Transverse colon (tissue), 4 donors: Measurements from ENCODE around the gene C4B. TPM values are rescaled to one million over a fixed set of nuclear protein-coding genes. Genes with fewer than 3 reads are reported as not detected.
"Not testable (repeated sequence)": the region's sequence is repeated elsewhere in the genome, so short reads cannot be mapped to it uniquely, and the experiment has no call there.

ENCODE experiments used
- DNase-seq: peaks from one replicate; pipeline ENCODE4 v3.0.0-alpha.2; 2019
- H3K27ac ChIP-seq, 4 donors: fragments of 200-600 bp; sonication (generic); 2 replicates each; pipeline ENCODE4 v1.5.1; 2016 to 2018; ENCODE audit warnings: inconsistent platforms in 4 of 4
- H3K27me3 ChIP-seq: fragments of 200-600 bp; sonication (generic); 2 replicates; pipeline ENCODE4 v1.5.1; 2017; ENCODE audit warnings: inconsistent platforms
- H3K36me3 ChIP-seq, 4 donors: fragments of 200-600 bp; sonication (generic); 2 replicates each; pipeline ENCODE4 v1.5.1; 2017 to 2019; ENCODE audit warnings: inconsistent platforms in 4 of 4
- H3K4me1 ChIP-seq, 4 donors: fragments of 200-600 bp; sonication (generic); 2 replicates each; pipeline ENCODE4 v1.5.1; 2017 to 2020; ENCODE audit warnings: inconsistent platforms in 4 of 4
- H3K4me3 ChIP-seq, 4 donors: fragments of 200-600 bp; sonication (generic); 1 replicate in 1 of 4; 2 replicates in 3 of 4; pipeline versions ENCODE4 v1.5.1 to v1.6.1; 2017 to 2019; ENCODE audit warnings: inconsistent platforms in 4 of 4
- H3K9me3 ChIP-seq, 2 donors: fragments of 200-600 bp; sonication (generic); 2 replicates each; pipeline ENCODE4 v1.5.1; 2017 to 2019; ENCODE audit warnings: inconsistent platforms in 2 of 2
- CTCF ChIP-seq, 5 experiments: fragments of 200-600 bp in 3 of 5; fragments of 450-650 bp in 2 of 5; sonication (generic) in 3 of 5; IDR thresholded peaks; 1 replicate in 2 of 5; 2 replicates in 3 of 5; pipeline ENCODE4 v1.5.1; 2016 to 2017; ENCODE audit warnings: antibody characterized with exemption in 5 of 5, inconsistent platforms in 3 of 5, mild to moderate bottlenecking in 2 of 5, moderate library complexity in 1 of 5
- EP300 ChIP-seq: sonication (generic); formaldehyde crosslinking; IDR thresholded peaks from one replicate; pipeline ENCODE4 v1.6.1; 2017; ENCODE audit warnings: antibody characterized with exemption, low read depth
- POLR2A ChIP-seq: fragments of 450-650 bp; IDR thresholded peaks from one replicate; pipeline ENCODE4 v1.6.1; 2016; ENCODE audit warnings: antibody characterized with exemption, mild to moderate bottlenecking, moderate library complexity
- POLR2AphosphoS5 ChIP-seq, 3 donors: sonication (generic); formaldehyde crosslinking; IDR thresholded peaks; one replicate each; pipeline ENCODE4 v1.6.1; 2016; ENCODE audit warnings: antibody characterized with exemption in 3 of 3
- WGBS, 2 donors: methylation state at CpG; one replicate each; pipeline ENCODE4 v1.1.5; 2018; ENCODE audit warnings: low coverage in 1 of 2; 5-methylcytosine and 5-hydroxymethylcytosine counted together
- in situ Hi-C, 4 donors: fragments of 200-750 bp; cut with MboI; loops; one replicate each; pipeline versions ENCODE4 v1.15.0 to v1.15.1; 2017; ENCODE audit warnings: low sequenced_read_pairs in 3 of 4, low pct_ligation_motif_present in 1 of 4, low pct_unique_long_range_greater_than_20kb in 1 of 4
- intact Hi-C: fragments of 100-400 bp; cut with DNase I; formaldehyde crosslinking; loops from one replicate; pipeline ENCODE4 v1.15.1; 2023; ENCODE audit warnings: low total_unique reads
- total RNA-seq, 4 donors: library from RNA; depleted of rRNA; stranded (reverse); fragments of >200 nt; gene quantifications; one replicate each; pipeline ENCODE4 v1.1.0, GENCODE V29; 2016

Gene C4B
- total RNA-seq, 4 donors from 2014 or later, result 20.3 to 137 (median 64.0) TPM

GRCh38 chr6:31977816-31978431, 36.7 kb upstream of the C4B start:
- in situ Hi-C loops (no loop called here), intact Hi-C loops (no loop called here)
- Histone ChIP-seq H3K4me1 (peaks cover 6 to 9% (median 7%) of the 10 kb centered on the region in 4 donors), H3K27ac (no peak overlapping the region), H3K27me3 (no peaks in the 10 kb centered on the region), H3K4me3 (no peak overlapping the region), H3K36me3 (peaks cover 0 to 5% (median 2%) of the 10 kb centered on the region in 4 donors), H3K9me3 (no peaks in the 10 kb centered on the region)
- TF ChIP-seq POLR2AphosphoS5 (IDR thresholded peaks at IDR 0.05), result no peak
- no peak for TF ChIP-seq CTCF (IDR thresholded peaks at IDR 0.05)
- no peak for TF ChIP-seq EP300
- TF ChIP-seq POLR2A, result no peak
- no peak for DNase-seq
- 95 to 96% methylated on average over 5 to 12 of the region's 12 CpGs for WGBS, 2 donors

- intact Hi-C loops (no loop called here), in situ Hi-C loops (no loop called here)
- no peak for DNase-seq
- no peaks in the 10 kb centered on the region for H3K4me1 ChIP-seq
- no peaks in the 10 kb centered on the region for H3K27me3 ChIP-seq
- no peaks in the 10 kb centered on the region for H3K9me3 ChIP-seq
- peaks cover 0 to 5% (median 2%) of the 10 kb centered on the region in 4 donors for H3K36me3 ChIP-seq
- WGBS, 2 donors, result 91 to 100% methylated on average over 1 to 5 of the region's 5 CpGs
- H3K27ac ChIP-seq, result no peak overlapping the region
- no peak overlapping the region for H3K4me3 ChIP-seq
- TF ChIP-seq POLR2A, result no peak
- no peak for TF ChIP-seq CTCF (IDR thresholded peaks at IDR 0.05)
- TF ChIP-seq EP300, result no peak
- no peak for TF ChIP-seq POLR2AphosphoS5 (IDR thresholded peaks at IDR 0.05)
These were observed 35.8 kb upstream of the C4B start for GRCh38 chr6:31978831-31979230.

- in situ Hi-C loops, result no loop called here
- 95% methylated on average over 3 of the region's 3 CpGs; no CpG with 5 or more reads in 1 of the 2 donors for WGBS, 2 donors
- Histone ChIP-seq H3K27me3 (no peaks in the 10 kb centered on the region), H3K36me3 (peaks cover 0 to 5% (median 2%) of the 10 kb centered on the region in 4 donors), H3K9me3 (no peaks in the 10 kb centered on the region), H3K4me3 (no peak overlapping the region), H3K27ac (no peak overlapping the region), H3K4me1 (no peaks in the 10 kb centered on the region)
- DNase-seq, result no peak
- intact Hi-C loops, result no loop called here
- no peak for TF ChIP-seq POLR2AphosphoS5 (IDR thresholded peaks at IDR 0.05)
- TF ChIP-seq EP300, result no peak
- TF ChIP-seq POLR2A, result no peak
- no peak for TF ChIP-seq CTCF (IDR thresholded peaks at IDR 0.05)
These were observed 35.2 kb upstream of the C4B start for GRCh38 chr6:31979238-31979898.

- intact Hi-C loops, H3K9me3 ChIP-seq, H3K4me1 ChIP-seq, H3K4me3 ChIP-seq, H3K27ac ChIP-seq, DNase-seq, H3K36me3 ChIP-seq, H3K27me3 ChIP-seq, in situ Hi-C loops: not testable (repeated sequence)
- WGBS, 2 donors, result 70 to 96% methylated on average over 2 to 5 of the region's 13 CpGs
These were observed 34.3 kb upstream of the C4B start for GRCh38 chr6:31980195-31980876.

GRCh38 chr6:31980998-31981397, 33.6 kb upstream of the C4B start:
- H3K27me3 ChIP-seq, H3K9me3 ChIP-seq, DNase-seq, H3K4me1 ChIP-seq, in situ Hi-C loops, H3K27ac ChIP-seq, H3K4me3 ChIP-seq, H3K36me3 ChIP-seq, intact Hi-C loops: not testable (repeated sequence)
- WGBS, 2 donors, result no CpG with 5 or more reads among the region's 5 CpGs

- H3K27ac ChIP-seq, H3K4me3 ChIP-seq, H3K4me1 ChIP-seq, H3K27me3 ChIP-seq, in situ Hi-C loops, H3K9me3 ChIP-seq, DNase-seq, H3K36me3 ChIP-seq, intact Hi-C loops: not testable (repeated sequence)
- WGBS, 2 donors, result no CpG with 5 or more reads among the region's 7 CpGs
These were observed 32.9 kb upstream of the C4B start, which contains the start of gene C4A for GRCh38 chr6:31981744-31982143. C4A (plus strand) TSS chr6:31982057; CDS start chr6:31982108, 51 bp downstream.

GRCh38 chr6:31989363-31989762, 25.2 kb upstream of the C4B start:
- no CpG with 5 or more reads among the region's 10 CpGs for WGBS, 2 donors
- H3K4me3 ChIP-seq, H3K27ac ChIP-seq, DNase-seq, H3K27me3 ChIP-seq, H3K36me3 ChIP-seq, in situ Hi-C loops, H3K9me3 ChIP-seq, intact Hi-C loops, H3K4me1 ChIP-seq: not testable (repeated sequence)
